Smooth muscle cell of the coronary artery (primary cell): ENCODE results near the gene APRT. TPM values are rescaled to one million over a fixed set of nuclear protein-coding genes. Genes with fewer than 3 reads are reported as not detected.

Experiments
- total RNA-seq: library from RNA; depleted of rRNA; stranded (reverse); fragments of >200 nt; gene quantifications from 2 replicates; pipeline ENCODE4 v1.2.3, GENCODE V29; 2014; ENCODE audit warnings: low replicate concordance

Gene APRT
- total RNA-seq: 45.5 and 84.2 TPM in 2 replicates

GRCh38 chr16:88811769-88812512 lies at the start of gene APRT:
Gene APRT, minus strand, starts transcription at chr16:88811928. Its CDS starts 29 bp downstream, at chr16:88811899.

GRCh38 chr16:88856828-88857727 lies 45.4 kb upstream of the APRT start, which contains the start of the genes GALNS and TRAPPC2L:
Gene GALNS, minus strand, starts transcription at chr16:88856947. Its CDS starts 70 bp downstream, at chr16:88856877.
Gene TRAPPC2L, plus strand, starts transcription at chr16:88857127. Its CDS starts 24 bp downstream, at chr16:88857151.

GRCh38 chr16:88803264-88803987 lies 8.3 kb downstream of the APRT start, which contains the start of gene CDT1:
Gene CDT1, plus strand, starts transcription at chr16:88803789. Its CDS starts 43 bp downstream, at chr16:88803832.

GRCh38 chr16:88785106-88785924 lies 26.4 kb downstream of the APRT start, which contains the start of gene PIEZO1:
Gene PIEZO1, minus strand, starts transcription at chr16:88785220. Its CDS starts 256 bp downstream, at chr16:88784964.

Other genes with a start within 250 kb of the APRT start
- 8.3 and 9.5 TPM in 2 replicates for gene ZC3H18, start 241.5 kb downstream of the APRT start, total RNA-seq
- gene IL17C, start 173.4 kb downstream of the APRT start, total RNA-seq: 0.15 TPM in 1 of 2 replicates, not detected in the other
- 98.1 and 369 TPM in 2 replicates for gene CYBA, start 160.9 kb downstream of the APRT start, total RNA-seq
- gene MVD, start 148.8 kb downstream of the APRT start, total RNA-seq: 41.4 and 74.9 TPM in 2 replicates
- gene SNAI3, start 125.4 kb downstream of the APRT start, total RNA-seq: not detected in 2 replicates
- 8.9 and 10.8 TPM in 2 replicates for gene RNF166, start 105.5 kb downstream of the APRT start, total RNA-seq
- gene CTU2, start 105.4 kb downstream of the APRT start, total RNA-seq: 12.4 and 23.7 TPM in 2 replicates
- gene PIEZO1, start 26.7 kb downstream of the APRT start, total RNA-seq: 127 and 192 TPM in 2 replicates
- gene CDT1, start 8.1 kb downstream of the APRT start, total RNA-seq: 0.47 and 2.4 TPM in 2 replicates
- 15.0 and 22.3 TPM in 2 replicates for gene GALNS, start 45.0 kb upstream of the APRT start, total RNA-seq
- gene TRAPPC2L, start 45.2 kb upstream of the APRT start, total RNA-seq: 74.5 and 79.6 TPM in 2 replicates
- gene PABPN1L, start 54.7 kb upstream of the APRT start, total RNA-seq: not detected in 2 replicates
- gene CBFA2T3, start 165.3 kb upstream of the APRT start, total RNA-seq: not detected in 2 replicates